Measurements from ENCODE around the gene UROC1. TPM values are rescaled to one million over a fixed set of nuclear protein-coding genes. Genes with fewer than 3 reads are reported as not detected.

Gene UROC1
- total RNA-seq, 1 donor, result not detected

DNA sequence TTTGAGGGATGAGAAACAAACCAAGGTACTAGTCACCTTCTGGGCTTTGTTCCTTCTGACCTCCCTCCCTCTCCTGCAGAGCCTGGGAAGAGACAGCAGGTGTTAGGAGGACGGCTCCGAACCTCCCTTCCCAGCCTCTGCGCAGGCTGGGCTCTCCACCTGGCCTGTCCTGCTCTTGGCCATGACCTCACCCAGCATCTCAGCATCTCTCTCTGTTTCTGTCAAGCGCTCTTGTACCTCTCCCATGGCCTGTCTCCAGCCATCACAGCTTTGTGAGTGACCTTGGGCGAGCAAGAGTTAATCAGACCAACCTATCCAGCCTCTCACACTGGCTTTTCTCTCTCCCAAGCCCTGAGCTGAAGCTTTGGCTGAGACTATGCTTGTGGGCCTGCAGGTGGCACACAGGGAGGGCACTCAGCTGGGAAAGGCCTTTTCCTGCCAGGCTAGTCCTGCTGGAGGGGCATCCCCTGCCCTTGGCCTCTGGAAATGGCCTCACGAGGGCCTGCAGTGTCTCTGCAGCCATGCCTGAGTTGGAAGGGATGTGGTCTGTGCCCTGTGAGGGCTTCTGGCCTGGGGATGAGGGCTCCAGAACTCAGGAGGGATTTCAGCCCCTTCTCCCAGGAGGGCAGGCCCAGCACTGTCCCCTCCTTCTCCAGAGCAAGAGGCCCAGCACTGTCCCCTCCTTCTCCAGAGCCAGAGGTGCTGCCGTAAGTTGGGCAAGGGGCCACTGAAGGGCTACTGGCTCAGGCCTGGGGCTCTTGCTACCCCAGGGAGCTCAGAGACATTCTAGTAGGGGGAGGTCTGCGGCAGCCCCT lies 8.5 kb upstream of the UROC1 start:
- no peak for DNase-seq (ENCODE audit: low read depth)

DNA sequence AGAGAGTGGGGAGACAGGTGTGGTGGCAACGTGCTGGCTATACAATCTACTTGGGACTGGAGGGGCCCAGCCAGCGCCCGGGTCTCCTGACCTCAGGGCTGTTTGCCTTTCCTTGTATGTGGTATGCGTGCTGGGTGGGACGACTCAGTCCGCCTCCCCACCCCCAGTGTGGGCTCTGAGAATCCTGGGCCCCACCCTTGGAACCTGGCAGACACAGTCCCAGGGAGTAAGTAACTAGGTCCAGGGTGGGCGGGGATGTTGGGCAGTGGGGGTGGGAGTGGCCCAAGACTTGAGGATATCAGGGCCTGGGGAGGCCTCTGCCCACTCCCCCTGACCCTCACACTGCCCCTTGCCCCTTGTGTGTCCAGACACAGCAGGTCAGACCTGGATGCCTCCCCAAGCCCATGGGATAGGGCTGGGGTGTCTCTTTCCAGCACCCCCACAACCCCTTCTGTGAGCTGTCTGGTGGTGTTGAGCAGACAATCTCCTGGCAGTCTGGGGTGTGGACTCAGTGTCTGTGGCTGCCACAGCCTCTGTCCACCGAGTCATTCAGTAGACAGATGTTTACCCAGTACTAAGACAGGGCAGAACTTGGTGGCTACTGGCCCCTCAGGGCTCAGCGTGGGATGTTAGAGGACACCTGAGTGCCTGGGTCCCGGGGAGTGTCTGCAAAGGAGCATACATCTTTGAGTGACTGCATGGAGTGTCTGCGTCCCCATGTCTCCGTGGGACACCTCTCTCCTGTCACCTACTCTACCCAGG lies 7.7 kb upstream of the UROC1 start:
- DNase-seq (ENCODE audit: low read depth), result no peak
- no peak overlapping the region for H3K4me3 ChIP-seq (ENCODE audit: low read depth, low read length)
- TF ChIP-seq, protein P1, sequence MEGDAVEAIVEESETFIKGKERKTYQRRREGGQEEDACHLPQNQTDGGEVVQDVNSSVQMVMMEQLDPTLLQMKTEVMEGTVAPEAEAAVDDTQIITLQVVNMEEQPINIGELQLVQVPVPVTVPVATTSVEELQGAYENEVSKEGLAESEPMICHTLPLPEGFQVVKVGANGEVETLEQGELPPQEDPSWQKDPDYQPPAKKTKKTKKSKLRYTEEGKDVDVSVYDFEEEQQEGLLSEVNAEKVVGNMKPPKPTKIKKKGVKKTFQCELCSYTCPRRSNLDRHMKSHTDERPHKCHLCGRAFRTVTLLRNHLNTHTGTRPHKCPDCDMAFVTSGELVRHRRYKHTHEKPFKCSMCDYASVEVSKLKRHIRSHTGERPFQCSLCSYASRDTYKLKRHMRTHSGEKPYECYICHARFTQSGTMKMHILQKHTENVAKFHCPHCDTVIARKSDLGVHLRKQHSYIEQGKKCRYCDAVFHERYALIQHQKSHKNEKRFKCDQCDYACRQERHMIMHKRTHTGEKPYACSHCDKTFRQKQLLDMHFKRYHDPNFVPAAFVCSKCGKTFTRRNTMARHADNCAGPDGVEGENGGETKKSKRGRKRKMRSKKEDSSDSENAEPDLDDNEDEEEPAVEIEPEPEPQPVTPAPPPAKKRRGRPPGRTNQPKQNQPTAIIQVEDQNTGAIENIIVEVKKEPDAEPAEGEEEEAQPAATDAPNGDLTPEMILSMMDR (IDR thresholded peaks at IDR 0.05; ENCODE audit: insufficient read depth, low read length), result no peak

More for the DNA sequence above, 8.5 kb upstream of the UROC1 start:
- TF ChIP-seq, protein P1 (IDR thresholded peaks at IDR 0.05; ENCODE audit: insufficient read depth, low read length), result no peak
- no peak overlapping the region for H3K4me3 ChIP-seq (ENCODE audit: low read depth, low read length)

DNA sequence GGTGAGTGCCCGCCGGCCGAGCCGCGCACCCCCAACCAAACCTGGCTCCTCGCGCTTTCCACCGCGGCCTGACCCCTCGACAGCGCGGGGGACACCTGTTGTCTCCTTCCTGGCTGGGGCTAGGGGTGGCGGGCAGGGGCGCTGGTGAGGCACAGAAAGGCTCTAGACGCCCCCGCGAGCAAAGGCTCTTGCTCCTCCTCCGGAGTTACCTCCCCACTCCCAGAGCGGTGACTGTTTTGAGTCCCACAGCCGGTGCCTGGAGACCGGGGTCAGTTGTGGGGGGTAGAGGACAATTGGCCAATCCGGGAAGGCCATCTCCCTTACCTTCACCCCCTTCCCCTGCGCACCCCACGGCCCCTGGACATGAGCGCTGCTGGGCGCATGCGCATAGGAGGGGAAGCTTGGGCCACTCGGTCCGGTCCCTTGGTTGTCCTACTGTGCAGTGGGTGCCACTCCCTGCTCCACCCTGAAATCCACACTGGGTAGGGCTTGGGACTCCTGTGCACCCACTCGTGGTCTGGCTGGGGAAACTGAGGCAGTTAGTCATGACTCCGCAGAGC lies 6.9 kb upstream of the UROC1 start:
- TF ChIP-seq, protein P1 (IDR thresholded peaks at IDR 0.05; ENCODE audit: insufficient read depth, low read length), result no peak
- DNase-seq (ENCODE audit: low read depth), result no peak
- H3K4me3 ChIP-seq (ENCODE audit: low read depth, low read length), result peak overlapping the region; percentile 22

DNA sequence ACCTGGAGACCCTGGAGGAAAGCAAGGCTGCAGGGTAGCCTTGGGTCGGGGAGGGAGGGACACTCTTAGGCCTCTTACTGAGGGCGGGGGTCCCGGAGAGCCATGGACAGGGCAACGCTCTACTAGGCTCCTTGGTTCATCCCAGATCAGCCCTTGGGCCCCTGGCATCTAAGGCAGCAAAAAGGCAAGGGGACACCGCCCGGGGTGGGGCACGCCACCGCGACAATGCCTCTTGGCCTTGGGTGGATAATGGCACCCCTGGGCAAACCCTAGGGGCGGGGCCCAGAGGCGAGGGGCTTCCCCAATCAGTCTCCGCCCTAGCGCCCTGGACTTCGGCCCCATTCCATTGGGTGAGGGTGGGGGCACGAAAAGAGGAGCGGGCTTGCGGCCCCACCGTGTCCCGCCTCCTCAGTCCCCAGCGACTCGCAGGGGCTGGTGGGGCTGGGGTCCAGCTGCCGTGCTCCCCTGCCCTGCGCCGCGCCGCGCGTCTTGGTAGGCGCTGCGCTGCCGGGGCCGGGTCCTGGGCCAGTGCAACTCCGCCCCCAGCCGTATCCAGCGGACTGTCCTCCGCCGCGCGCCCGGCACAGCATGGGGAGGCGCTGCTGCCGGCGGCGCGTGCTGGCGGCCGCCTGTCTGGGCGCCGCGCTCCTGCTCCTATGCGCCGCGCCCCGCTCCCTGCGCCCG lies 6.3 kb upstream of the UROC1 start, which contains the start of gene CHST13:
TSS of gene CHST13 (plus strand) at position 411 of the 684 bp plus-strand sequence. CDS start at position 589, 178 bp downstream.
- TF ChIP-seq, protein P1 (IDR thresholded peaks at IDR 0.05; ENCODE audit: insufficient read depth, low read length), result no peak
- no peak for DNase-seq (ENCODE audit: low read depth)
- peak within 1 kb of the TSS; percentile 22 for H3K4me3 ChIP-seq (ENCODE audit: low read depth, low read length)

DNA sequence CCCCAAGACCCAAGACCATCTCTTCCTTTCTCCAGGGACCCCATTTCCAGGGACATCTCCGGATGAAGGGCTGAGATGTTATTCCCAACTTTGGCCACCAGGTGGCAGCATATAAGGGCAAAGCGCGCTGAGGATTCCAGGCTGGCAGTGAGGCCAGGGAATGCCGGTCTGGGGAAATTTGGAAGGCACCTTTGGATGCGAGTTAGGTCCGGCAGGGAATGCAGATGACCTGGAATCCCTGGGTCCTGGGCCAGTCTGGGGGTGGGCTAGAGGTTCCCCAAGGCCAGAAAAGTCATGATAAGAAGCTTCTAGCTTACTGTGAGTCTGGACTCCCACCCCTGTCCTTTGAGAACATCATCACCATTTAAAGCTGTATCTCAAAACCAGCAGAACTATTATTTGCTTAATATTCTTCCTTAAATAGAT lies 4.8 kb upstream of the UROC1 start:
- no peak overlapping the region for H3K4me3 ChIP-seq (ENCODE audit: low read depth, low read length)
- DNase-seq (ENCODE audit: low read depth), result peak; percentile 63
- TF ChIP-seq, protein P1 (IDR thresholded peaks at IDR 0.05; ENCODE audit: insufficient read depth, low read length), result peak; percentile 89
